H1 (cell line): ENCODE data around the gene PLCXD1. TPM values are rescaled to one million over a fixed set of nuclear protein-coding genes. Genes with fewer than 3 reads are reported as not detected.

Source experiments
- EZH2 ChIP-seq: fragments of 200-600 bp; sonication (generic); IDR thresholded peaks from 2 replicates; pipeline ENCODE4 v1.7.1; 2012; ENCODE audit warnings: low read depth, mild to moderate bottlenecking, moderate library complexity, low read length, inconsistent platforms; ENCODE audit not compliant: severe bottlenecking
- RAD21 ChIP-seq, 2 experiments: IDR thresholded peaks in 1 of 2; conservative IDR thresholded peaks in 1 of 2; 2 replicates each; pipeline ENCODE4 v1.6.1; 2011; ENCODE audit warnings: low read depth in 2 of 2, low read length in 2 of 2, improper control_type of control experiment in 1 of 2, inconsistent platforms in 1 of 2, mild to moderate bottlenecking in 1 of 2, moderate library complexity in 1 of 2
- SIRT6 ChIP-seq: IDR thresholded peaks from one replicate; pipeline ENCODE4 v1.7.1; 2012; ENCODE audit warnings: low read length, inconsistent platforms
- TEAD4 ChIP-seq: IDR thresholded peaks from 2 replicates; pipeline ENCODE4 v1.6.1; 2012; ENCODE audit warnings: low read depth, low read length, inconsistent platforms, mixed read lengths
- YY1 ChIP-seq: IDR thresholded peaks from 2 replicates; pipeline ENCODE4 v1.6.1; 2011; ENCODE audit warnings: low read depth, mild to moderate bottlenecking, low read length
- polyA plus RNA-seq, 7 experiments: library from polyadenylated mRNA; depleted of rRNA in 3 of 7; stranded (reverse) in 5 of 7; unstranded in 2 of 7; fragments of >200 nt in 5 of 7; fragments of 200-250 nt in 2 of 7; gene quantifications; 1 replicate in 5 of 7; 2 replicates in 1 of 7; 4 replicates in 1 of 7; pipeline versions ENCODE4 v1.2.1 to v1.2.3, GENCODE V29; 2011 to 2013; ENCODE audit warnings: missing spikeins in 2 of 7, mixed read lengths in 2 of 7
- total RNA-seq: library from RNA; stranded (reverse); fragmentation: NEBNext Ultra II Directional; extraction: Animal tissue kit (Norgen Biotek cat#: 25700); gene quantifications from 2 replicates; pipeline ENCODE4 v1.2.1, GENCODE V29; 2021
- TF ChIP-seq, protein P1 (sequence below): IDR thresholded peaks from 2 replicates; pipeline ENCODE4 v1.6.1; 2012; ENCODE audit warnings: inconsistent platforms

Gene PLCXD1
- total and polyA plus RNA-seq, 2 of the 8 experiments (the other 6 are each of a cell fraction or from before 2014, with no cell fraction given): 93.6 to 124 TPM

DNA sequence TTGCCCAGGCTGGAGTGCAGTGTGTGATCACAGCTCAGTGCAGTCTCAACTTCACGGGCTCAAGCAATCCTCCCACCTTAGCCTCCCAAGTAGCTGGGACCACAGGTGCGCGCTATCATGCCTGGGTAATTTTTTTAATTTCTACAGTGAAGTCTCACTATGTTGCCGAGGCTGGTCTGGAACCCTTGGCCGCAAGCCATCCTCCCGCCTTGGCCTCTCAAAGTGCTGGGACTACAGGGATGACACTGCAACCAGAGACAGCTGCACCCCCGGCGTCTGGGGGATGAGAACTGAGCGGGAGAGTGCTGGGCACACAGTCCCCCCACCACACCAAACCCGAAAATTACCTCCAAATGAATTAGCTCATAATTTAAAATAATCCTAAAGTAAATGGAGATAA, 70.6 kb downstream of the PLCXD1 start (continued):
- no peak for TF ChIP-seq RAD21 (IDR thresholded peaks at IDR 0.05 in 1 of 2, conservative IDR thresholded peaks at IDR 0.05 in 1 of 2; ENCODE audit: low read depth in 2 of 2, low read length in 2 of 2)
- TF ChIP-seq, protein P1, sequence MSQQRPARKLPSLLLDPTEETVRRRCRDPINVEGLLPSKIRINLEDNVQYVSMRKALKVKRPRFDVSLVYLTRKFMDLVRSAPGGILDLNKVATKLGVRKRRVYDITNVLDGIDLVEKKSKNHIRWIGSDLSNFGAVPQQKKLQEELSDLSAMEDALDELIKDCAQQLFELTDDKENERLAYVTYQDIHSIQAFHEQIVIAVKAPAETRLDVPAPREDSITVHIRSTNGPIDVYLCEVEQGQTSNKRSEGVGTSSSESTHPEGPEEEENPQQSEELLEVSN: no peak
- TF ChIP-seq SIRT6: no peak
- TF ChIP-seq YY1: no peak
- TF ChIP-seq TEAD4: no peak
- TF ChIP-seq EZH2: no peak
